Measurements from ENCODE around the gene ZKSCAN8. TPM values are rescaled to one million over a fixed set of nuclear protein-coding genes. Genes with fewer than 3 reads are reported as not detected.
"Not testable (repeated sequence)": the region's sequence is repeated elsewhere in the genome, so short reads cannot be mapped to it uniquely, and the experiment has no call there.

The ZKSCAN8 gene
- 10 to 100 TPM; 22.2 to 33.0 (median 28.6) TPM for total RNA-seq
- polyA plus RNA-seq, result 1 to 10 TPM; 3.1 to 4.4 (median 3.4) TPM
- long read RNA-seq, donor 1, full-length matches to known transcripts, result 2 of 2 reads
- long read RNA-seq, donor 1, partial matches to known transcripts, result 0 of 2 reads
- long read RNA-seq, donor 1, other reads (novel, unspliced or antisense), result 0 of 2 reads
- long read RNA-seq, donor 2, full-length matches to known transcripts, result 2 of 2 reads
- long read RNA-seq, donor 2, partial matches to known transcripts, result 0 of 2 reads
- long read RNA-seq, donor 2, other reads (novel, unspliced or antisense), result 0 of 2 reads

- Histone ChIP-seq H3K36me3 (peaks cover 0 to 29% (median 7%) of the 10 kb centered on the region in 6 donors), H3K27me3 (replicated peaks in 1 of 7) (no peaks in the 10 kb centered on the region), H3K4me3 (peak within 1 kb of the TSS; percentile 67 to 85 (median 74)), H3K27ac (peak within 1 kb of the TSS; percentile 66 to 88 (median 82)), H3K4me1 (peaks cover 29 to 75% (median 54%) of the 10 kb centered on the region in 6 donors), H3K9me3 (no peaks in the 10 kb centered on the region)
- TF ChIP-seq POLR2AphosphoS5 (IDR thresholded peaks at IDR 0.05) (peak; percentile 83 to 87 (median 86)), POLR2A (IDR thresholded peaks at IDR 0.05) (peak in 1 of 3 donors; percentile 29)
- TF ChIP-seq, protein P1, sequence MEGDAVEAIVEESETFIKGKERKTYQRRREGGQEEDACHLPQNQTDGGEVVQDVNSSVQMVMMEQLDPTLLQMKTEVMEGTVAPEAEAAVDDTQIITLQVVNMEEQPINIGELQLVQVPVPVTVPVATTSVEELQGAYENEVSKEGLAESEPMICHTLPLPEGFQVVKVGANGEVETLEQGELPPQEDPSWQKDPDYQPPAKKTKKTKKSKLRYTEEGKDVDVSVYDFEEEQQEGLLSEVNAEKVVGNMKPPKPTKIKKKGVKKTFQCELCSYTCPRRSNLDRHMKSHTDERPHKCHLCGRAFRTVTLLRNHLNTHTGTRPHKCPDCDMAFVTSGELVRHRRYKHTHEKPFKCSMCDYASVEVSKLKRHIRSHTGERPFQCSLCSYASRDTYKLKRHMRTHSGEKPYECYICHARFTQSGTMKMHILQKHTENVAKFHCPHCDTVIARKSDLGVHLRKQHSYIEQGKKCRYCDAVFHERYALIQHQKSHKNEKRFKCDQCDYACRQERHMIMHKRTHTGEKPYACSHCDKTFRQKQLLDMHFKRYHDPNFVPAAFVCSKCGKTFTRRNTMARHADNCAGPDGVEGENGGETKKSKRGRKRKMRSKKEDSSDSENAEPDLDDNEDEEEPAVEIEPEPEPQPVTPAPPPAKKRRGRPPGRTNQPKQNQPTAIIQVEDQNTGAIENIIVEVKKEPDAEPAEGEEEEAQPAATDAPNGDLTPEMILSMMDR (IDR thresholded peaks at IDR 0.05 in 8 of 11, conservative IDR thresholded peaks at IDR 0.05 in 3 of 11), result no peak
- peak; percentile 93 for DNase-seq
- WGBS, 5 donors, result 0 to 1% (median 1%) methylated on average over 40 to 52 of the region's 52 CpGs
- intact Hi-C loops (cut with DNase I; ENCODE audit: low total_unique reads), result no loop called here
These were observed at the start of gene ZKSCAN8 for GRCh38 chr6:28141500-28142329. TSS of gene ZKSCAN8 (plus strand) at chr6:28141883. CDS start at chr6:28148408, 6,525 bp downstream.

DNA sequence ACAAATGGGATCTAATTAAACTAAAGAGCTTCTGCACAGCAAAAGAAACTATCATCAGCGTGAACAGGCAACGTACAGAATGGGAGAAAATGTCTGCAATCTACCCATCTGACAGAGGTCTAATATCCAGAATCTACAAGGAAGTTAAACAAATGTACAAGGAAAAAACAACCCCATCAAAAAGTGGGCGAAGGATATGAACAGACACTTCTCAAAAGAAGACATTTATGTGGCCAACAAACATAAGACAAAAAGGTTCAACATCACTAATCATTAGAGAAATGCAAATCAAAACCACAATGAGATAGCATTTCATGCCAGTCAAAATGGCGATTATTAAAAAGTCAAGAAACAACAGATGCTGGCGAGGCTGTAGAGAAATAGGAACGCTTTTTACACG lies 39.5 kb upstream of the ZKSCAN8 start:
- DNase-seq; H3K27me3 ChIP-seq (replicated peaks in 1 of 7); H3K36me3 ChIP-seq; H3K4me3 ChIP-seq; intact Hi-C loops (cut with DNase I; ENCODE audit: low total_unique reads); H3K9me3 ChIP-seq; H3K27ac ChIP-seq: not testable (repeated sequence)
- 86 to 90% (median 87%) methylated on average over 7 of the region's 7 CpGs for WGBS, 5 donors
- peaks cover 0 to 14% (median 11%) of the 10 kb centered on the region in 6 donors for H3K4me1 ChIP-seq

GRCh38 chr6:28102699-28103098 lies 39.0 kb upstream of the ZKSCAN8 start:
- H3K4me1 ChIP-seq, result peaks cover 0 to 14% (median 11%) of the 10 kb centered on the region in 6 donors
- H3K9me3 ChIP-seq; DNase-seq; H3K36me3 ChIP-seq; H3K27me3 ChIP-seq (replicated peaks in 1 of 7); H3K4me3 ChIP-seq; H3K27ac ChIP-seq; intact Hi-C loops (cut with DNase I; ENCODE audit: low total_unique reads): not testable (repeated sequence)

DNA sequence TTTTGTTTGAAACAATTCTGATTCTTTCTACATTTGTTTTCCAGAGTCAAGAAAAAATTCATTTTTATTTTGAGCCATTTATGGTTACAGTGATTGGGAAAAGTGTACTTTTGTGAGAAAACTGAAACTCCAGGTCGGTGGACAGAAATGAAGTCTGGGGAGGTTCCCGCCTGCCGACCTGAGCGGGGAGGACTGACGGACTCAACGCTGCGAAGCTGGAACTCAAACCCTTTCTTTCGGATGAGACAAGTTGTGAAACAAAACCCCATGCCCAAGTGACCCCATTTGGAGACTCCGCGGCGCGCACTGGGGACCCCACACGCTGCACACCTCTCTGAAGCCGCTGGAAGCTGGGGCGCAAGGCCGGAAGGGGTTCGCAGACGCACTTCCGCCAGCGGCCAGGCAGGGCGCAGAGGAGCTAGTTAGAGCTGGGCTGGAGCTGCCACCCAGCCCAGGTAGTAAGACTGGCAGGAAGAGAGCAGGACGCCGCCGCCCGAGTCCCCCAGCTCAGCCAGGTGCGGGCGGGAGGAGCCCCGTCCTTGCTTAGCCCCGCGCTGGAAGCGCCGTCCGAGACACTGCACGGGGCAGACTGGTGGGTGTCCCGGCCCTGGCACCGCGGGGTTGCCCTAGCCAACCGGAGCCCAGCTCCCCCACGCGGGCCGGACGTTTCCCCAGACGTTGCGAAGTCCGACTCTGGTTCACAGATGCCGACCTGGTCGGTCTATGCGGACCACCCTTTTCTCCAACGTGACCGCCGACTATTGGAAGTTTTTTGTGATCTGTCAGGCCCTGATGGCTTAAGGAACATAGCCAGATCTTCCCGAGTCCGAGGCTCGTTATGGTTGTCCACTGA lies 37.1 kb upstream of the ZKSCAN8 start:
- Histone ChIP-seq H3K27me3 (replicated peaks in 1 of 7) (no peaks in the 10 kb centered on the region), H3K4me1 (peaks cover 0 to 14% (median 11%) of the 10 kb centered on the region in 6 donors), H3K36me3 (no peaks in the 10 kb centered on the region), H3K27ac (peak overlapping the region; percentile 62 to 94 (median 90)), H3K9me3 (no peaks in the 10 kb centered on the region), H3K4me3 (peak overlapping the region; percentile 52 to 73 (median 60))
- intact Hi-C loops (cut with DNase I; ENCODE audit: low total_unique reads), result no loop called here
- DNase-seq, result peak; percentile 97
- TF ChIP-seq, protein P1 (IDR thresholded peaks at IDR 0.05 in 8 of 11, conservative IDR thresholded peaks at IDR 0.05 in 3 of 11), result peak; percentile 59 to 84 (median 76)
- TF ChIP-seq POLR2A (IDR thresholded peaks at IDR 0.05) (peak in 2 of 3 donors; percentile 9 to 56), POLR2AphosphoS5 (IDR thresholded peaks at IDR 0.05) (peak; percentile 93 to 94 (median 94))
- WGBS, 5 donors, result 0 to 1% (median 0%) methylated on average over 24 to 54 of the region's 54 CpGs

Measured in spleen (tissue), 13 donors.